Thyroid gland (tissue), 4 donors: ENCODE results near the gene ADAM29. TPM values are rescaled to one million over a fixed set of nuclear protein-coding genes. Genes with fewer than 3 reads are reported as not detected.

Experiments
- DNase-seq, 2 donors: peaks; one replicate each; pipeline ENCODE4 v3.0.0-alpha.2; 2019
- H3K27ac ChIP-seq, 3 donors: fragments of 200-600 bp; sonication (generic); 1 replicate in 2 of 3; 2 replicates in 1 of 3; pipeline ENCODE4 v1.5.1; 2016 to 2019; ENCODE audit warnings: mild to moderate bottlenecking in 1 of 3, moderate library complexity in 1 of 3
- H3K27me3 ChIP-seq: fragments of 200-600 bp; sonication (generic); one replicate; pipeline ENCODE4 v1.5.1; 2019
- H3K36me3 ChIP-seq, 2 donors: fragments of 200-600 bp; sonication (generic); one replicate each; pipeline ENCODE4 v1.5.1; 2016 to 2019
- H3K4me1 ChIP-seq, 2 donors: fragments of 200-600 bp; sonication (generic); one replicate each; pipeline ENCODE4 v1.5.1; 2017 to 2019
- H3K4me3 ChIP-seq, 3 donors: fragments of 200-600 bp; sonication (generic); replicated peaks in 1 of 3; 1 replicate in 2 of 3; 2 replicates in 1 of 3; pipeline ENCODE4 v1.5.1; 2016; ENCODE audit warnings: mild to moderate bottlenecking in 1 of 3
- H3K9me3 ChIP-seq: fragments of 200-600 bp; sonication (generic); one replicate; pipeline ENCODE4 v1.5.1; 2017
- POLR2A ChIP-seq, 2 donors: fragments of 450-650 bp; IDR thresholded peaks; one replicate each; pipeline ENCODE4 v1.6.1; 2017; ENCODE audit warnings: antibody characterized with exemption in 2 of 2, mild to moderate bottlenecking in 2 of 2, moderate library complexity in 1 of 2
- WGBS, 2 donors: methylation state at CpG; one replicate each; pipeline ENCODE4 v1.1.5; 2017; 5-methylcytosine and 5-hydroxymethylcytosine counted together
- intact Hi-C: fragments of 100-400 bp; cut with DNase I; formaldehyde crosslinking; loops from one replicate; pipeline ENCODE4 v1.15.1; 2023
- total RNA-seq, 4 donors: library from RNA; depleted of rRNA; stranded (reverse); fragments of >200 nt; gene quantifications; one replicate each; pipeline ENCODE4 v1.2.3, GENCODE V29; 2016
- TF ChIP-seq, protein P1 (sequence below), 6 experiments: fragments of 200-600 bp in 3 of 6; fragments of 450-650 bp in 3 of 6; sonication (generic) in 3 of 6; IDR thresholded peaks; one replicate each; pipeline ENCODE4 v1.5.1; 2016 to 2019; ENCODE audit warnings: antibody characterized with exemption in 6 of 6, mild to moderate bottlenecking in 2 of 6, inconsistent platforms in 1 of 6, moderate library complexity in 1 of 6

ADAM29 gene
- total RNA-seq, 4 donors from 2014 or later, result 0.27 TPM; not detected in 3

DNA sequence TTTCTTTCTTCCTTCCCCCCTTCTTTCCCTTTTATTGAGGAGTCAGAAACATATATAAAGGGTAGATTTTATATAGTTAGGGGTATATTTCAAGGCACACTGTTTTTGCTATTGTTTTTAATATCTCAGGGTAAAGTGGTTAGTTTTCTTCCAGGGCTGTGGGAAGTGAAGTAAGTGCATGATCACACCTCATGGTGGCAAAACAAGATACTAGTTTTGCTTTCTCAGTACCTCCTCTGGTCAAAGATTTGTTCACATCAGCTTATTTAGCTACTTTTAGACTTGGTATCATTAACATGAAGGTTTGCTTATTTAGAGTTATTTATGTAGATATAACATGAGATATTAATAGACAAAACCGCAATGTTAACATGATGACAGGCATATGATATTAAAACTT lies 21.8 kb downstream of the ADAM29 start:
- Histone ChIP-seq H3K27ac (no peak overlapping the region), H3K27me3 (no peaks in the 10 kb centered on the region), H3K4me1 (no peaks in the 10 kb centered on the region), H3K4me3 (no peak overlapping the region), H3K36me3 (no peaks in the 10 kb centered on the region), H3K9me3 (no peaks in the 10 kb centered on the region)
- intact Hi-C loops, result no loop called here
- TF ChIP-seq POLR2A (IDR thresholded peaks at IDR 0.05), result no peak
- TF ChIP-seq, protein P1, sequence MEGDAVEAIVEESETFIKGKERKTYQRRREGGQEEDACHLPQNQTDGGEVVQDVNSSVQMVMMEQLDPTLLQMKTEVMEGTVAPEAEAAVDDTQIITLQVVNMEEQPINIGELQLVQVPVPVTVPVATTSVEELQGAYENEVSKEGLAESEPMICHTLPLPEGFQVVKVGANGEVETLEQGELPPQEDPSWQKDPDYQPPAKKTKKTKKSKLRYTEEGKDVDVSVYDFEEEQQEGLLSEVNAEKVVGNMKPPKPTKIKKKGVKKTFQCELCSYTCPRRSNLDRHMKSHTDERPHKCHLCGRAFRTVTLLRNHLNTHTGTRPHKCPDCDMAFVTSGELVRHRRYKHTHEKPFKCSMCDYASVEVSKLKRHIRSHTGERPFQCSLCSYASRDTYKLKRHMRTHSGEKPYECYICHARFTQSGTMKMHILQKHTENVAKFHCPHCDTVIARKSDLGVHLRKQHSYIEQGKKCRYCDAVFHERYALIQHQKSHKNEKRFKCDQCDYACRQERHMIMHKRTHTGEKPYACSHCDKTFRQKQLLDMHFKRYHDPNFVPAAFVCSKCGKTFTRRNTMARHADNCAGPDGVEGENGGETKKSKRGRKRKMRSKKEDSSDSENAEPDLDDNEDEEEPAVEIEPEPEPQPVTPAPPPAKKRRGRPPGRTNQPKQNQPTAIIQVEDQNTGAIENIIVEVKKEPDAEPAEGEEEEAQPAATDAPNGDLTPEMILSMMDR (IDR thresholded peaks at IDR 0.05), result no peak
- no peak for DNase-seq
- 85 to 95% methylated on average over 1 of the region's 1 CpG for WGBS, 2 donors

DNA sequence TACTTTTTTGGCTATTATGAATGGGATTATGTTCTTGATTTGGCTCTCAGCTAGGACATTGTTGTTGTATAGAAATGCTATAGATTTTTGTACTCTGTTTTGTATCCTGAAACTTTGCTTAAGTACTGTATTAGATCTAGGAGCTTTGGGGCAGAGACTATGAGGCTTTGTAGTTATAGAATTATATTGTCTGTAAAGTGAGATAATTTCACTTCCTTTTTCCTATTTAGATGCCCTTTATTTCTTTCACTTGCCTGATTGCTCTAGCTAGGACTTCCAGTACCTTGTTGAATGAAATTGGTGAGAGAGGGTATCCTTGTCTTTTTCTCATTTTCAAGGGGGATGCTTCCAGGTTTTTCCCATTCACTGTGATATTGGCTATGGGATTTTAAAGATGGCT lies 28.1 kb downstream of the ADAM29 start:
- DNase-seq, result no peak
- intact Hi-C loops, result no loop called here
- TF ChIP-seq, protein P1 (IDR thresholded peaks at IDR 0.05), result no peak
- no peak for TF ChIP-seq POLR2A (IDR thresholded peaks at IDR 0.05)

DNA sequence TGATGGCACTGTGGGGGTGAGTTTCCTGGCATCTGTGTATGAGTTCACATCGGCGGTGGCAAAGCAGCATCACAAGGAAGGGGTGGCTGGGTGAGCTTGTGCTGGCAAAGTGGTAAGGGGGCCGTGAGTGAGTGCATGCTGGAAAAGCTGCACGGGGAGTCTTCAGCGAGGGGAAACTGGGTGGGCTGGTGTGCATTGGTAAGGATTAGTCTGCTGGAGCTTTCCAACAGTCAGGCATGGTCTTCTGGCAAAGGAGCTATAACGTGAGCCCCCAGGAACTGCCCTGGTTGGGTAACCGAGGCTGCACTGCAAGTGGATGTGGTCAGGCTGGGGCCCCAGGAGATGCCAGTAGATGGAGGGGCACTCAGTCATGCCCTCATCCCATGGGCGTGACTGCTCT lies 30.7 kb downstream of the ADAM29 start:
- no peak for DNase-seq
- Histone ChIP-seq H3K4me1 (no peaks in the 10 kb centered on the region), H3K36me3 (no peaks in the 10 kb centered on the region), H3K4me3 (no peak overlapping the region), H3K27me3 (no peaks in the 10 kb centered on the region), H3K27ac (no peak overlapping the region), H3K9me3 (no peaks in the 10 kb centered on the region)
- TF ChIP-seq POLR2A (IDR thresholded peaks at IDR 0.05), result no peak
- TF ChIP-seq, protein P1 (IDR thresholded peaks at IDR 0.05), result no peak
- WGBS, 2 donors, result 80 to 85% methylated on average over 6 to 7 of the region's 8 CpGs
- intact Hi-C loops, result no loop called here

More for the DNA sequence above, 28.1 kb downstream of the ADAM29 start:
- no peak overlapping the region for H3K4me3 ChIP-seq
- H3K4me1 ChIP-seq, result no peaks in the 10 kb centered on the region
- H3K27me3 ChIP-seq, result no peaks in the 10 kb centered on the region
- no peaks in the 10 kb centered on the region for H3K36me3 ChIP-seq
- no peak overlapping the region for H3K27ac ChIP-seq
- H3K9me3 ChIP-seq, result no peaks in the 10 kb centered on the region

DNA sequence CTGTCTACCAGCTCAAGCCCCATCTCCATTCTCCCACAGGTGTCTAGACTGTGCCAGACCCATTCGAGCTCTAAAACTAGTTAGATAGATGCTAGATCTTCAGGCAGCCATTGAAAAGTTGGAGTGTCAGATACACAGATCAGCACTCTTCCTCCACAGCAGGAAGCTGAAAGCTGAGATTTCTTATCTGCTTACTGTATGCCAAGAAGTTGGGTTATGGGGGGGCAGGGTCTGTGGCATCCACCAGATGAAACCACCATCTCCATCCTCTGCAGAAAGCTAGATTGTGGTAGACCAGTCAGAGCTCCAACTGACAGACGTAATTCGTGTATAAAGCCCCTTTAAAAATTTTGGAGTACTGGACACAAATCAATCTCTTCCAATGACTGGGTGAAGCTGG lies 54.8 kb downstream of the ADAM29 start:
- Histone ChIP-seq H3K36me3 (no peaks in the 10 kb centered on the region), H3K27ac (no peak overlapping the region), H3K4me1 (no peaks in the 10 kb centered on the region), H3K9me3 (no peaks in the 10 kb centered on the region), H3K4me3 (no peak overlapping the region), H3K27me3 (no peaks in the 10 kb centered on the region)
- WGBS, 2 donors, result 72 to 85% methylated on average over 3 of the region's 3 CpGs
- intact Hi-C loops, result no loop called here
- DNase-seq, result no peak
- TF ChIP-seq, protein P1 (IDR thresholded peaks at IDR 0.05), result no peak
- no peak for TF ChIP-seq POLR2A (IDR thresholded peaks at IDR 0.05)

DNA sequence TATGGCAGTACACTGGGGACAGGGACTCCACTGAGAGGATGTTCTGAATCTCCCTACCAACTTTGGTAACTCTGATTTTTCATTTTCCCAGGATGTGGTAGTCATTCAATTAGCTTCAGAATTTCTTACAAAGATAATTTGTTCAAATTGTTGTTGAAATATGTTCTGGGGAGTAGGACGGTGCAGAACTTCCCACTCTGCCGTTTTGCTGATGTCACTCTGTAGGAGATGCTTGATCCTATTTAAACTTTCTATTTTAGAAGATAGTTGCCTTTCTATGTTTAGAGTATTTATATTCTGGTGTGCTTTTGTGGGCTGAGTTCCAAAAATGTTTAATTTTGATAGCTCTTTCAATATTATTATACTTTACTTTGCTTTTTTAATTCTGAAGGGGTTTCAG lies 55.2 kb downstream of the ADAM29 start:
- DNase-seq, result no peak
- intact Hi-C loops, result no loop called here
- H3K9me3 ChIP-seq, result no peaks in the 10 kb centered on the region
- no peak overlapping the region for H3K27ac ChIP-seq
- H3K4me1 ChIP-seq, result no peaks in the 10 kb centered on the region
- H3K27me3 ChIP-seq, result no peaks in the 10 kb centered on the region
- H3K36me3 ChIP-seq, result no peaks in the 10 kb centered on the region
- H3K4me3 ChIP-seq, result no peak overlapping the region
- 74 to 79% methylated on average over 2 of the region's 2 CpGs for WGBS, 2 donors
- TF ChIP-seq, protein P1 (IDR thresholded peaks at IDR 0.05), result no peak
- TF ChIP-seq POLR2A (IDR thresholded peaks at IDR 0.05), result no peak
